ENCODE data around the gene IER2. TPM values are rescaled to one million over a fixed set of nuclear protein-coding genes. Genes with fewer than 3 reads are reported as not detected.

Gene IER2
- total RNA-seq, 2 experiments from 2014 or later, result 203 to 210 TPM

DNA sequence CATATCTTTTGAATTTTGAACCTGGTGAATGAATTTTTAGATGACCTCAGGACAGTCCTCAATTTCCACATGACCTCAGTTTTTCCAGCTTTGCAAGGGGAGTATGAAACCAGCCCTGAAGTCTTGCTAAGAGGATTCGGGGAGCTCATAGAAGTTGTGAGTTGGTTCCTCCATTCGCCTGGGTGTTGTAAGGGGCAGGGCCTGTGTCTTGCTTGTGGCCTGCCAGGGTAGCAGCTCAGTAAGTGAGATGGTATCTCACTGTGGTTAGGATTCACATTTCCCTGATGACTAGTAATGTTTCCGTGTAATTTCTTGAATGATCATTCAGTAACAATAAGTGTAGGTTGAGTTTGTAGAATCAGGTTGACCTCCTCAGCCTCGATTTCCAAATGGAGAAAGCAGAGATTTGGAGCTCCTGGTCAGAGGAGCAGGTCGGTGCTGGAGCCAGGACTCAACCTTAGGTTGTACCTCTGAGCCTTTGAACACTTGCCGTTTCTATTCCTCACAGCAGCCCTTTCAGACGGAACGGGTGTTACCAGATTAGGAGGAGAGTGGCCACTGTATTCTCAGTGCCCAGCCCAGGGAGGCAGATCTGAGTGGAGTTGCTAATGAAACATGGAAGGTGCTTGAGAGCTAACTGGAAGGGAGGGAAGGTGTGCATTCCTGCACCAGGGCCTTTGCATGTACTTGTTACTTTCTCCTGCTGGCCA lies 17.6 kb upstream of the IER2 start:
- peak overlapping the region; percentile 19 for H3K4me3 Mint-ChIP-seq
- DNase-seq (peak; percentile 66), ATAC-seq (peak; percentile 93)
- H3K27me3 Mint-ChIP-seq (ENCODE audit: low read depth), result no peaks in the 10 kb centered on the region
- CTCF ChIA-PET, result interaction anchor here (0.9 to 2.4 kb wide), 7 partner anchors 18 to 167 kb away, joined by 3 to 11 read pairs (median 4); partner anchors contain the start of genes IER2 and STX10
- POLR2A ChIA-PET, result interaction anchor here (0.7 to 1.8 kb wide), 10 partner anchors 9 to 35 kb away, joined by 3 to 15 read pairs (median 4); partner anchors contain the start of genes IER2, NACC1 and STX10
- H3K9me3 Mint-ChIP-seq (ENCODE audit: insufficient read depth), result no peaks in the 10 kb centered on the region
- peak overlapping the region; percentile 75 for H3K27ac Mint-ChIP-seq
- peaks cover 23% of the 10 kb centered on the region for H3K36me3 Mint-ChIP-seq (ENCODE audit: low read depth)
- H3K4me1 Mint-ChIP-seq (ENCODE audit: low read depth), result peaks cover 34% of the 10 kb centered on the region

GRCh38 chr19:13133241-13133870 lies 16.9 kb upstream of the IER2 start:
- ChIA-PET CTCF (interaction anchor here (1.6 to 2.4 kb wide), 4 partner anchors 17 to 129 kb away, joined by 3 to 11 read pairs (median 6); partner anchors contain the start of genes IER2 and STX10), POLR2A (interaction anchor here (1.1 to 1.8 kb wide), 5 partner anchors 12 to 29 kb away, joined by 3 to 15 read pairs (median 6); no protein-coding TSS in a partner anchor)
- Mint-ChIP-seq H3K36me3 (ENCODE audit: low read depth) (peaks cover 21% of the 10 kb centered on the region), H3K4me1 (ENCODE audit: low read depth) (peaks cover 29% of the 10 kb centered on the region), H3K9me3 (ENCODE audit: insufficient read depth) (no peaks in the 10 kb centered on the region), H3K27ac (peak overlapping the region; percentile 75), H3K27me3 (ENCODE audit: low read depth) (no peaks in the 10 kb centered on the region), H3K4me3 (no peak overlapping the region)
- DNase-seq (no peak), ATAC-seq (no peak)

- no peaks in the 10 kb centered on the region for H3K27me3 Mint-ChIP-seq (ENCODE audit: low read depth)
- H3K9me3 Mint-ChIP-seq (ENCODE audit: insufficient read depth), result no peaks in the 10 kb centered on the region
- CTCF ChIA-PET, result interaction anchor here (1.0 kb wide), 1 partner anchor 30 kb away, joined by 3 read pairs; no protein-coding TSS in a partner anchor
- peaks cover 22% of the 10 kb centered on the region for H3K36me3 Mint-ChIP-seq (ENCODE audit: low read depth)
- H3K4me3 Mint-ChIP-seq, result no peak overlapping the region
- DNase-seq, result no peak
- POLR2A ChIA-PET, result no interaction called here
- no peak for ATAC-seq
- peaks cover 28% of the 10 kb centered on the region for H3K4me1 Mint-ChIP-seq (ENCODE audit: low read depth)
- no peak overlapping the region for H3K27ac Mint-ChIP-seq
Observed at GRCh38 chr19:13134626-13135025, 15.6 kb upstream of the IER2 start.

DNA sequence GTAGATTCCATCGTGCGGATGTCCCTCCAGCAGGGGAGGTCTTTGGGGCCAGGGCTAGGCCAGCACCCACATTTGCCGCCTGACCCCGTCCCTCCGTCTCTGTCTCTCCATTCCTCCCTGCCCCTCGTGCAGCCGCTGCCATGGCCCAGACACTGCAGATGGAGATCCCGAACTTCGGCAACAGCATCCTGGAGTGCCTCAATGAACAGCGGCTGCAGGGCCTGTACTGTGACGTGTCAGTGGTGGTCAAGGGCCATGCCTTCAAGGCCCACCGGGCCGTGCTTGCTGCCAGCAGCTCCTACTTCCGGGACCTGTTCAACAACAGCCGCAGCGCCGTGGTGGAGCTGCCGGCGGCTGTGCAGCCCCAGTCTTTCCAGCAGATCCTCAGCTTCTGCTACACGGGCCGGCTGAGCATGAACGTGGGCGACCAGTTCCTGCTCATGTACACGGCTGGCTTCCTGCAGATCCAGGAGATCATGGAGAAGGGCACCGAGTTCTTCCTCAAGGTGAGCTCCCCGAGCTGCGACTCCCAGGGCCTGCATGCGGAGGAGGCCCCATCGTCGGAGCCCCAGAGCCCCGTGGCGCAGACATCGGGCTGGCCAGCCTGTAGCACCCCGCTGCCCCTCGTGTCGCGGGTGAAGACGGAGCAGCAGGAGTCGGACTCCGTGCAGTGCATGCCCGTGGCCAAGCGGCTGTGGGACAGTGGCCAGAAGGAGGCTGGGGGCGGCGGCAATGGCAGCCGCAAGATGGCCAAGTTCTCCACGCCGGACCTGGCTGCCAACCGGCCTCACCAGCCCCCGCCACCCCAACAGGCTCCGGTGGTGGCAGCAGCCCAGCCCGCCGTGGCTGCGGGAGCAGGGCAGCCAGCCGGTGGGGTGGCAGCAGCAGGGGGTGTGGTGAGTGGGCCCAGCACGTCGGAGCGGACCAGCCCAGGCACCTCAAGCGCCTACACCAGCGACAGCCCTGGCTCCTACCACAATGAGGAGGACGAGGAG lies 14.8 kb upstream of the IER2 start:
- Mint-ChIP-seq H3K36me3 (ENCODE audit: low read depth) (peaks cover 24% of the 10 kb centered on the region), H3K4me3 (no peak overlapping the region), H3K27ac (no peak overlapping the region), H3K4me1 (ENCODE audit: low read depth) (peaks cover 29% of the 10 kb centered on the region), H3K9me3 (ENCODE audit: insufficient read depth) (no peaks in the 10 kb centered on the region), H3K27me3 (ENCODE audit: low read depth) (no peaks in the 10 kb centered on the region)
- ATAC-seq (no peak), DNase-seq (no peak)
- ChIA-PET CTCF (interaction anchor here (1.0 kb wide), 1 partner anchor 170 kb away, joined by 4 read pairs; no protein-coding TSS in a partner anchor), POLR2A (no interaction called here)

DNA sequence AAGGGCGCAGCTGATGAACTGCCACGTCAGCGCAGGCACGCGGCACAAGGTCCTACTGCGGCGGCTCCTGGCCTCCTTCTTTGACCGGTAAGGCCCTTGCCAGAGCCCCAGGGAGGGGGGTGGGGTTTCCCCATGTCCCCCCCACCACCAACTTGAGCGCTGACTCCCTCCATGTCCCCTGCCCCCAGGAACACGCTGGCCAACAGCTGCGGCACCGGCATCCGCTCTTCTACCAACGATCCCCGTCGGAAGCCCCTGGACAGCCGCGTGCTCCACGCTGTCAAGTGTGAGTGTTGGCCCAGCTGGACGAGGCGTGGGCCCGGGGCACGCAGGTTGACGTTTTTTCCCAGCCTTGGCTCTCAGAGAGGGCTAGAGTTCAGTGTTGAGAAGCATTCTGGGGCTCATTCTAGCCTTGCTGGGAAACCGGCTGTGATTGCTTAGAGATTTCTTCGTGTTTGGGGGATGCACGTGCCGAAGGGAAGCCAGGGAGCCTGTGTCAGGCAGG lies 12.9 kb upstream of the IER2 start:
- Mint-ChIP-seq H3K36me3 (ENCODE audit: low read depth) (peaks cover 25% of the 10 kb centered on the region), H3K27me3 (ENCODE audit: low read depth) (no peaks in the 10 kb centered on the region), H3K4me3 (no peak overlapping the region), H3K27ac (no peak overlapping the region), H3K9me3 (ENCODE audit: insufficient read depth) (no peaks in the 10 kb centered on the region), H3K4me1 (ENCODE audit: low read depth) (peaks cover 17% of the 10 kb centered on the region)
- ATAC-seq, result no peak
- no peak for DNase-seq
- POLR2A ChIA-PET, result interaction anchor here (1.3 kb wide), 1 partner anchor 15 kb away, joined by 4 read pairs; no protein-coding TSS in a partner anchor
- CTCF ChIA-PET, result interaction anchor here (1.2 kb wide), 1 partner anchor 33 kb away, joined by 3 read pairs; no protein-coding TSS in a partner anchor

- POLR2A ChIA-PET, result interaction anchor here (0.6 to 0.8 kb wide), 2 partner anchors 14 kb away, joined by 3 read pairs; no protein-coding TSS in a partner anchor
- no peak for ATAC-seq
- Mint-ChIP-seq H3K36me3 (ENCODE audit: low read depth) (peaks cover 21% of the 10 kb centered on the region), H3K9me3 (ENCODE audit: insufficient read depth) (no peaks in the 10 kb centered on the region), H3K27me3 (ENCODE audit: low read depth) (no peaks in the 10 kb centered on the region), H3K27ac (no peak overlapping the region), H3K4me3 (no peak overlapping the region), H3K4me1 (ENCODE audit: low read depth) (peaks cover 7% of the 10 kb centered on the region)
- DNase-seq, result no peak
- CTCF ChIA-PET, result no interaction called here
Observed at GRCh38 chr19:13138171-13138915, 11.9 kb upstream of the IER2 start.

- peaks cover 21% of the 10 kb centered on the region for H3K36me3 Mint-ChIP-seq (ENCODE audit: low read depth)
- DNase-seq (no peak), ATAC-seq (no peak)
- no peaks in the 10 kb centered on the region for H3K9me3 Mint-ChIP-seq (ENCODE audit: insufficient read depth)
- H3K27ac Mint-ChIP-seq, result no peak overlapping the region
- peaks cover 3% of the 10 kb centered on the region for H3K4me1 Mint-ChIP-seq (ENCODE audit: low read depth)
- no peaks in the 10 kb centered on the region for H3K27me3 Mint-ChIP-seq (ENCODE audit: low read depth)
- POLR2A ChIA-PET, result interaction anchor here (0.6 kb wide), 1 partner anchor 14 kb away, joined by 3 read pairs; no protein-coding TSS in a partner anchor
- H3K4me3 Mint-ChIP-seq, result no peak overlapping the region
- CTCF ChIA-PET, result no interaction called here
Observed at GRCh38 chr19:13138916-13139198, 11.4 kb upstream of the IER2 start.

DNA sequence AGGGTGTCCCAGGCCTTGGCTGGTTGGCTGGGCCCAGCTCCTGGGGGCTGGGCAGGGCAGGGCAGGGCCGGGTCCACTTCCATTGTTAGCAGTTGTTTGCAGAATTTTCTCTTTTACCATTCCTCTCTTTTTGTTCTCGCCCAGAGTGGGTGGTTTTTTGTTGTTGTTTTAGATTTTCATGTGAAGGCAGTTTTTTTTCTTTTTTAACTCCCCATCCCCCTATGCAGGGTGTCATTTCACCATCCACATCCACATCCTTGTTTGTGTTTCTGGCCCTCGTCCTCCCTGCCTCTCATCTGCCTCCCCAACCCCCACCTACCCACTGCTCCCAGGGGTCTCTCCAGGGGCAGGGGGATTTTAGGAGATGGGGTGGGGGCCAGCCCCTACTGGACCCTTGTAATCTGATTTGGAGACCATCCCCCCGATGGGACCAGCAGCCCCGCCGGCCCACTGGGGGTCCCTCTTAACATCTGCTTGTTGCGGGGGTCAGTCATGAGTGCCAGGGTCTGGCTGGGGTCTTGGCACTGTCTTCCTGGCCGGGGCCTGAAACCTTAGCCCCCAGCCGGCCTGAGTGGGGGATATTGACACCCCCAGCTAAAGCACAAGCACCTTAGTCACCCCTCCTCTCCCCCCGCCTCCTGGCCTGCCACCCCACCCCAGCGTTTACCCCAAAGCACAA lies 10.4 kb upstream of the IER2 start:
- Mint-ChIP-seq H3K27me3 (ENCODE audit: low read depth) (no peaks in the 10 kb centered on the region), H3K36me3 (ENCODE audit: low read depth) (peaks cover 21% of the 10 kb centered on the region), H3K4me3 (no peak overlapping the region), H3K4me1 (ENCODE audit: low read depth) (peaks cover 3% of the 10 kb centered on the region), H3K27ac (peak overlapping the region; percentile 67), H3K9me3 (ENCODE audit: insufficient read depth) (no peaks in the 10 kb centered on the region)
- ATAC-seq (no peak), DNase-seq (no peak)
- ChIA-PET POLR2A (no interaction called here), CTCF (no interaction called here)

GRCh38 chr19:13146763-13147563 lies 3.2 kb upstream of the IER2 start:
- Mint-ChIP-seq H3K9me3 (ENCODE audit: insufficient read depth) (no peaks in the 10 kb centered on the region), H3K36me3 (ENCODE audit: low read depth) (peaks cover 10% of the 10 kb centered on the region), H3K4me3 (no peak overlapping the region), H3K4me1 (ENCODE audit: low read depth) (peaks cover 18% of the 10 kb centered on the region), H3K27me3 (ENCODE audit: low read depth) (no peaks in the 10 kb centered on the region), H3K27ac (no peak overlapping the region)
- POLR2A ChIA-PET, result no interaction called here
- ATAC-seq (no peak), DNase-seq (no peak)
- CTCF ChIA-PET, result interaction anchor here (1.2 kb wide), 1 partner anchor 42 kb away, joined by 4 read pairs; no protein-coding TSS in a partner anchor

Data from activated CD8-positive, alpha-beta T cell treated with anti-CD3 and anti-CD28 coated beads, Interleukin-2, amount 10 ng/mL, durations not matched to agents 7 days and 5 days (primary cell).